Spleen (tissue), 7 donors: ENCODE measurements around the gene LRRC32.

Experiments used
- POLR2A ChIP-seq, 3 donors: fragments of 450-650 bp; IDR thresholded peaks; one replicate each; pipeline ENCODE4 v1.5.1; 2017; ENCODE audit warnings: antibody characterized with exemption in 3 of 3, mild to moderate bottlenecking in 1 of 3
- POLR2AphosphoS5 ChIP-seq, 3 donors: sonication (generic); formaldehyde crosslinking; IDR thresholded peaks; one replicate each; pipeline ENCODE4 v1.5.1; 2017; ENCODE audit warnings: antibody characterized with exemption in 3 of 3
- TF ChIP-seq, protein P1 (sequence below), 11 experiments: fragments of 200-600 bp in 7 of 11; fragments of 450-650 bp in 4 of 11; sonication (generic) in 4 of 11; IDR thresholded peaks in 8 of 11; conservative IDR thresholded peaks in 3 of 11; 1 replicate in 7 of 11; 2 replicates in 4 of 11; pipeline versions ENCODE4 v1.4.0 to v1.8.0; 2016 to 2021; ENCODE audit warnings: antibody characterized with exemption in 11 of 11, inconsistent platforms in 4 of 11, mild to moderate bottlenecking in 1 of 11
- donor health status: DM: no; HTN: no; CAD: no; lungs with moderate emphysema.
- donor health status: DM: no; HTN: no; CAD: no.
- donor health status: DM: no; HTN: no; CAD: no.

DNA sequence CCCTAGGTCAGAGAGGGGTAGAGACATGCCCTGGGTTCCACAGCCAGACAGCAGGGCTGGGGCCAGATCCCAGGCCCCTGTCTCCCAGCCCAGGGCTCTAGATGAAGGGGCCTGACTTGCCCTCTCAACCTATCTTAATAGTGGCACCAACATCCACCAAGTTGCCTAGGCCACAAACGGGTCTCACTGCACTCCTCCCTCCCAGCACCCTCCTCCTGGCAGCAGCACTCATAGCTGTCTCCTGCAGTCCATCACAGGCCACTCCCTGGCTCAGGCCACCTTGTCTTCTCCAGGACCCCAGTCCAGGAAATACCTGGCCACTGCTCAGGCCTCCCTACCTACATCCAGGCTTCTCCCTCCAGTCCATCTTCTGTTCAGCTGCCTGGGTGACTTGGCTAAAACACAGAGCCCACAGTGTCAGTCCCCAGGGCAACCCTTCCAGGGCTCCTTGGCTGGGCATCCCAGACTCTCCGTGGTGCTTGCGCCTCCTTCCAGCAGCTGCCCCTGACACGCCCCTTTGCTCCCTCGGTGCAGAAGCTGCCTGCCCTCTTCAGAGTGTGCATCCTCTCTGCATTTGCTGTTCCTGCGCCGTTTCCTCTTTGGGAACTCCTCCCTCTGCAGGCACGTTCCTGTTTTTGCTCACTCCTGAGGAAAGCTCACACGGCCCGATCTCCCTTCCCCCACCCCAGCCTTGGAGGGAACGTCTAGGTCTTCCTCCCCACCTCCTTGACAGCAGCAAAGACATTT is 40.5 kb downstream of the LRRC32 start:
- TF ChIP-seq, protein P1, sequence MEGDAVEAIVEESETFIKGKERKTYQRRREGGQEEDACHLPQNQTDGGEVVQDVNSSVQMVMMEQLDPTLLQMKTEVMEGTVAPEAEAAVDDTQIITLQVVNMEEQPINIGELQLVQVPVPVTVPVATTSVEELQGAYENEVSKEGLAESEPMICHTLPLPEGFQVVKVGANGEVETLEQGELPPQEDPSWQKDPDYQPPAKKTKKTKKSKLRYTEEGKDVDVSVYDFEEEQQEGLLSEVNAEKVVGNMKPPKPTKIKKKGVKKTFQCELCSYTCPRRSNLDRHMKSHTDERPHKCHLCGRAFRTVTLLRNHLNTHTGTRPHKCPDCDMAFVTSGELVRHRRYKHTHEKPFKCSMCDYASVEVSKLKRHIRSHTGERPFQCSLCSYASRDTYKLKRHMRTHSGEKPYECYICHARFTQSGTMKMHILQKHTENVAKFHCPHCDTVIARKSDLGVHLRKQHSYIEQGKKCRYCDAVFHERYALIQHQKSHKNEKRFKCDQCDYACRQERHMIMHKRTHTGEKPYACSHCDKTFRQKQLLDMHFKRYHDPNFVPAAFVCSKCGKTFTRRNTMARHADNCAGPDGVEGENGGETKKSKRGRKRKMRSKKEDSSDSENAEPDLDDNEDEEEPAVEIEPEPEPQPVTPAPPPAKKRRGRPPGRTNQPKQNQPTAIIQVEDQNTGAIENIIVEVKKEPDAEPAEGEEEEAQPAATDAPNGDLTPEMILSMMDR (IDR thresholded peaks at IDR 0.05 in 8 of 11, conservative IDR thresholded peaks at IDR 0.05 in 3 of 11) = peak in 5 of 11 experiments; percentile 12 to 24 (median 14)
- TF ChIP-seq POLR2A (IDR thresholded peaks at IDR 0.05) (no peak), POLR2AphosphoS5 (IDR thresholded peaks at IDR 0.05) (peak; percentile 52 to 77 (median 73))
